ENCODE data around the gene BNIP1.

- no peak for TF ChIP-seq EZH2 (IDR thresholded peaks at IDR 0.05; ENCODE audit: borderline replicate concordance)
- TF ChIP-seq CTCF (IDR thresholded peaks at IDR 0.05; ENCODE audit: poor library complexity): no peak
Measured at GRCh38 chr5:173188280-173188679, 43.9 kb downstream of the BNIP1 start.
